Adrenal gland (tissue), 5 donors: Measurements from ENCODE around the gene PAPLN.

ENCODE experiments used
- CTCF ChIP-seq, 6 experiments: fragments of 450-650 bp in 4 of 6; fragments of 200-600 bp in 2 of 6; sonication (generic) in 1 of 6; IDR thresholded peaks; 1 replicate in 5 of 6; 2 replicates in 1 of 6; pipeline versions ENCODE4 v1.5.1 to v1.8.0; 2016 to 2021; ENCODE audit warnings: antibody characterized with exemption in 6 of 6, mild to moderate bottlenecking in 2 of 6, moderate library complexity in 1 of 6
- POLR2A ChIP-seq, 2 donors: fragments of 450-650 bp; IDR thresholded peaks; one replicate each; pipeline ENCODE4 v1.6.1; 2017; ENCODE audit warnings: antibody characterized with exemption in 2 of 2, mild to moderate bottlenecking in 2 of 2, moderate library complexity in 1 of 2
- donor health status: DM: no; HTN: no; CAD: no.

- TF ChIP-seq CTCF (IDR thresholded peaks at IDR 0.05) (no peak), POLR2A (IDR thresholded peaks at IDR 0.05) (no peak)
Observed at GRCh38 chr14:73280903-73281302, 43.6 kb downstream of the PAPLN start.
